Stimulated activated CD4-positive, alpha-beta T cell treated with anti-CD3 and anti-CD28 coated beads, Interleukin-2, amount 100 ng/mL, for 4 hours (primary cell): ENCODE results near the gene GPR142.

Experiments
- DNase-seq: peaks from one replicate; pipeline ENCODE4 v3.0.0-alpha.2; 2020; ENCODE audit warnings: low read depth

GPR142 gene, protein sequence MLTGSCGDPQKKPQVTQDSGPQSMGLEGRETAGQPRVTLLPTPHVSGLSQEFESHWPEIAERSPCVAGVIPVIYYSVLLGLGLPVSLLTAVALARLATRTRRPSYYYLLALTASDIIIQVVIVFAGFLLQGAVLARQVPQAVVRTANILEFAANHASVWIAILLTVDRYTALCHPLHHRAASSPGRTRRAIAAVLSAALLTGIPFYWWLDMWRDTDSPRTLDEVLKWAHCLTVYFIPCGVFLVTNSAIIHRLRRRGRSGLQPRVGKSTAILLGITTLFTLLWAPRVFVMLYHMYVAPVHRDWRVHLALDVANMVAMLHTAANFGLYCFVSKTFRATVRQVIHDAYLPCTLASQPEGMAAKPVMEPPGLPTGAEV

DNA sequence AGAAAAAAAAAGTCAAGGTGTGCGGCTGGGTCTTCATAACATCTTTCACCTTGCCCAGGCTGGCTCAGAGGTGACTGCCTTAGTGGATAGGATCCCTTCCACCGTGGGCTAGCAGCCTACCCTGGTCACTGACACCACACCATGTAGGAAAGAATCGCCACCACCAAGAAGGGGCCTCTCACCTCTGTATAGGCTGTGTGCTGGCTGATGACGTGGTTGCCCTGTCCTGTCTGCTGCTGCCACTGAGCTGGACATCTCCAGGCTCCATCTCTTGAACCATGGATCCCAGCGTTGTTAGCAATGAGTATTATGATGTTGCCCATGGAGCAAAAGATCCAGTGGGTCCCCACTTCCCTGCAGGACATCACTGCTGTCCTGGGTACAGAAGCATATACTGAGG lies at the start of gene GPR142:
Gene GPR142 (plus strand): TSS at position 301 of the 400 bp plus-strand sequence. CDS start 2,035 bp downstream, outside the sequence.
- DNase-seq = no peak

DNA sequence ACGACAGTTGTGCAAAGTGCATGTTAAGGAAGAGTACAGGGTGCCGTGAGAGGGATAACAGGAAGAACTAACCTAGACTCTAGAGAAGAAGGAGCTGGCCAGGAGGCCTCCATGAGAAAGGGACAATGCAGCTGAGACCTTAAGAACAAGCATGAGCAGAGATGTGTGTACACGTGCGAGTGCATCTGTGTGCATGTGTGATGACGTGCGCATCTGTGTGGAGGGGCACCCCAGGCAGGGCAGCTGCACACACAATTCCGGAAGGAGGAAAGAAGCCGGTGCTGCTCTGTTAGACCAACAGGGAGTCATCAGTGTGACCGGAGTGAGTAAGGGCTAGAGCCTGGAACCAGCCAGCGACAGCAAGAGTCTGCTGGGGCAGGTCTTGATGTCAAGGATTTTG lies 48.9 kb upstream of the GPR142 start:
- DNase-seq = no peak

DNA sequence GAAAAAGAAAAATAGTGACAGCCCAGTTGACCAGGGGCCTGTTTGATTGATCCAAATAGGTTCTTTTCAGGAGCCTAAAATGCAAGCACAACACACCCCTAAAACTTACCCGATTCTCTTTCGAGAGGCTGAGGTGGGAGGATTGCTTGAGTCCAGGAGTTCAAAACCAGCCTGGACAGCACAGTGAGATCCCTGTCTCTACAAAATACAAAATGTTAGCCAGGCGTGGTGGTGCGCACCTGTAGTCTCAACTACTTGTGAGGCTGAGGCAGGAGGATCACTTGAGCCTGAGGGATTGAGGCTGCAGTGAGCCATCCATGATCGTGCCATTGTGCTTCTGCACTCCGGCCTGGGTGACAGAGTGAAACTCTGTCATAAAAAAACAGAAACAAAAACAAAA lies 42.8 kb upstream of the GPR142 start:
- no peak for DNase-seq

DNA sequence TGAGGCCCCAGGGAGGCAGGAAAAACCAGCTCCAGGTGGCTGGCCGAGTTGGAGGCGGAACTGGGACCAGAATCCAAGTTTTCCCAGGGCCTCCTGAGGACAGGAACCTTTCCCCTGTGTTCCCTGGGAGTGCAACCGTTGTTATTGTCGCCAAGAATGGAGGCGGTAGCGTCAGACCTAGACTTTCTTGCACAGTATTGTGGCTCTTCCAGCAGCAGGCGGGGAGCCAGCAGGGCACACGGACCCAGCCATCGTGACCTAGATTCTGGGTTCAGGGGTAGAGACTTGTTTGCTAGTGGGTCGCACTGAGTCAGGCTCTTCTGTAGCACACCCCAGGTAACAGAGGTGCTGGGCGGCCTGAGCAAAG lies 41.9 kb upstream of the GPR142 start:
- DNase-seq = no peak

DNA sequence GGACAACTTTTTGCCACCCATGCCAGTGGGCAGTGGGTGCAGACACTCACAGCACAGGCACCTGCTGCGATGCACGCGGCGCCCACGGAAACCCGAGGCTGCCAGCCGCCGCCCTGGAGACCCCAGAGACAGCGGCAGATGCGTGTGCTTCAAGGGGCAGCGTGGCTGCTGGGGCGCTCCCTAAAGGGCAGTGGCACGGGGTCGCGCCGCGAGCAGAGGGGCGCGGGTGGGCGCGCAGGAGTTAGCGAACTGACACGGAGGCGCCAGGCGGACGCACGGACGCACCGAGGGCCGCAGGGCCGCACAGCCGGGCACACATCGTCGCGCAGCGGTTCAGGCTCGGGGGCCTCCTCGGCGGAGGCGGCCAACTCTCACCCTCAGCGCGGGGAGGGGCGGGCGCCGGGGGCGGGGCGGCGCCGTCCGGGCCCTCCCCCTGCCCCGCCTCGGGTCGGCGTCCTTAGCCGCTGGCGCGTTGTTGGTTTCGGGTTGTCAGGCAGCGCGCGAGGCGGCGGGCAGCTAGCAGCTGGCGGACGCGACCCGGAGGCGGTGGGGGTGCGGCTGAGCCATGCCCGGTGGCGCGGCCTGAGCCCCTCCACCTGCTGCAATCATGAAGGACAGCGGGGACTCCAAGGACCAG lies 41.4 kb upstream of the GPR142 start, which contains the start of gene KIF19:
Gene KIF19 (plus strand): TSS at position 484 of the 637 bp plus-strand sequence. CDS start 124 bp downstream, at position 608.
- peak; percentile 35 for DNase-seq

DNA sequence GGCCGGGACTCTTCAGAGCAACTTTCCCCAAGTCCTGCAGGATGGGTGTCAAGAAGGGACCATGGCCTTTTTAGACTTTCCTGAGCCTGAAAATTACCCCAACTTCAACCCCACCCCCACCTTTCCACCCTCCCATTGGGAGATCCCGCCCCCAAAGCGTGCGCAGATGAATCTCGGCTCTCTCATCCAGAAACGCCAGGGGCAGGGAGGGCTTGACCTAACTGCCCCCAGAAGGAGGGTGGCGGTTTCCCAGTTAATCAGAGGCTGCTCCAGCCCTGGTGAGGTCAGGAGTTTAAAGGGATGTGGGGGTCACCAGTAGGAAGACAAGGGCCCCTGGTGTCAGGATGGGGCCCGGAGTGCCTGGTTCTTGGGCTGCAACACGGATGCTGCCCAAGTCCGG lies 40.8 kb upstream of the GPR142 start:
- no peak for DNase-seq

DNA sequence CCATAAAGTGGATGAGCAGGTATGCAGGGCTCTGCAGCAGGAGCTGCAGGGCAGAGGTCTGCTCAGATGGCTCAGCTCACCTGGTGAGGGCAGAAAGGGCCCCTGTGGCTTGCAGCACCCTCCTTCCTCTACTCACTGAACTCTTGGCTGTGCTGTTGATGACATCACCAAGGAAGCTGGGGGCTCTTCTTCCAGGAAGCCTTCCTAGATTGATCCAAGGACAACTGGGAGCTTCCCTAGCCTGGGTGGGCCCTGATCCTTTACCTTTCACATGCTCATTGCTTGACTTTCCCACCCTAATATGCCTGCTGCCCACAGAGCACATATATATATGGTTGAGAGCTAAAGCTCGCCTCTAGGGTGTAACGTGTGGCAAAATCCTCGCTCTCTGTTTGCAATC lies 38.8 kb upstream of the GPR142 start:
- no peak for DNase-seq

DNA sequence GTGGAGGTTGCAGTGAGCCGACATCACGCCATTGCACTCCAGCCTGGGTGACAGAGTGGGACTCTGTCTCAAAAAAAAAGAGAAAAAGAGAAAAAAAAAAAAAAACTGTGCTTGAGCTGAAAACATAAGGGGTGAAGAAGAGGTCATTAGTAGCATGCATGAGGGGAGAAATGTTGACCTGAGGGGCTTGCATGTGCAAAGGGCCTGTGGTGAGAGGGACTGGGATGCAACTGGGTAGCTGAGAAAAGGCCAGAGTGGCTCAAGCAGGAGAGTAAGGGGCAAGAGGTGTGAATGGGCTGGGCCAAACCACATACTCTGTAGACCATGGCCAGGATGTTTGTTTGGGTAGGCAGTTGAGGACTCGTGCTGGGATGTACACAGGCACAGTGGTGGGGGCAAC lies 37.9 kb upstream of the GPR142 start:
- no peak for DNase-seq

DNA sequence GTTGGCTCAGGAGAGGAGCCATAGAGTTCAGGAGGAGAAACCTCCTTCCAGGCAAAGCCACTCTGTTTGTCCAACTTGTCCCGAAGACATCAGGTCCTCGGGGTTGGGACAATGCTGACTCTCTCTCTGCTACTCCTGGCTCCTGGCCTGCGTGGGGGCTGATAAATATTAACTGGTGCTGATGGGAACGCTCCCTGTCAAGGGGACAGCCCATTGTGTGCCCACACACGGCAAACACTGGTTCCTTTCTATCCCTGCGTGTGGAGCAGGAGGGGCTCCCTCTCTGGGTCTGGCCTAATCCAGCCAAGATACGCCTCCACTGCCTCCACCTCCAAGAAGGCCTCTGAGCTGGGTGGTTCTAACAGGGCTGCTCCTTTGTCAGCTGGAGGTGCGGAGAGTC lies 36.9 kb upstream of the GPR142 start:
- DNase-seq = no peak

DNA sequence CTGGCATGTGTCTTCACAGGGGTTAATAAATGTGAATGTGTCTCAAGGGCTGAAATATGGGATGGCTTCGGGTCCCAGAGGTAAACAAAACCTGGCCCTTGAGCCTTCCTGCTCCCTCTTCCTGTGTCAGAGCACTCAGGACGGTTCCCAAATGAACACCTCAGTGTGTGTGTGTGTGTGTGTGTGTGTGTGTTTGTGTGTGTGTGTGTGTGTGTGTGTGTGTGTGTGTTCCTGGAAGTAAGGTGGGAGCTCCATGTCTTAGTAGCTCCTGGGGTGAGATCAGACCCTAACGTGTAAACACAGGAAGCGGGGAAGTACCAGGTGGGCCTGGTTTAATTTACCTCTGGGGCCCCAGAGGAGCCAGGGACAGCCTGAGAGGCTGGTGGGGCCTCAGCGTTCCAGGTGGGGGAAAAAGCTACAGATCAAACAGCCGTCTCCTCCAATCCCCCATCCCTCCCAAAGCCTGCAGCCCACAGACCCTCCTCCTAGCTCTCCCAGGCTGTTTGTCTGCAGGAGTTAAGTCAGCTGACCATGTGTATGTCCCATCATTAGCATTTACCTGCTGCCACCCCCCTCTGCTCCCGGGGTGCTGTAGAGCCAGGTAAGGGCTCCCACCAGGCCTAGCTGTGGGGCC lies 35.2 kb upstream of the GPR142 start:
- DNase-seq = no peak

DNA sequence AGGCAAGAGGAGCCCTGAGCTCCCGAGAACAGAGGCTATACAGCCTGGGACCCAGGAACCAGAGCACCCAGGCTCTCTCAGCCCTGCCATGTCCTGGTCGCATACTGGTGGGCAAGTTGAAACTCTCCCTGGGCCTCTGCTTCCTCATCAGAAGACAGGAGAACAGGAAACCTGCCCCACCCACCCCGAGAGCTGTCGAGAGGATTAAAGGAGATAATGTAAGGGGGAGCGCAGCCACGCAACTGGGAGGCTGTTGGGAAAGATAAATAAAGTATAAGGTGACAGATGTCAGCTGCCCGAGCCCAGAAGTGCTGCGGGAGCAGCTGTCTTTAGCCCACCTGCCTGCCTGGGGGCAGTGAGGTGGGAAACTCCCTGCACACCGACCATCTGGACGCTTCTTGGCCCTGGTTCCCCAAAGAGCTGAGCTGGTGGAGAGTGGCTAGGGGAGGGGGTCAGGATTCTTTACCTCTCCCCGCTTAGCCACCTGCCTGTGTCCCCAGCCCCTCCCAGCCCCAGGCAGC lies 34.5 kb upstream of the GPR142 start:
- DNase-seq = no peak

DNA sequence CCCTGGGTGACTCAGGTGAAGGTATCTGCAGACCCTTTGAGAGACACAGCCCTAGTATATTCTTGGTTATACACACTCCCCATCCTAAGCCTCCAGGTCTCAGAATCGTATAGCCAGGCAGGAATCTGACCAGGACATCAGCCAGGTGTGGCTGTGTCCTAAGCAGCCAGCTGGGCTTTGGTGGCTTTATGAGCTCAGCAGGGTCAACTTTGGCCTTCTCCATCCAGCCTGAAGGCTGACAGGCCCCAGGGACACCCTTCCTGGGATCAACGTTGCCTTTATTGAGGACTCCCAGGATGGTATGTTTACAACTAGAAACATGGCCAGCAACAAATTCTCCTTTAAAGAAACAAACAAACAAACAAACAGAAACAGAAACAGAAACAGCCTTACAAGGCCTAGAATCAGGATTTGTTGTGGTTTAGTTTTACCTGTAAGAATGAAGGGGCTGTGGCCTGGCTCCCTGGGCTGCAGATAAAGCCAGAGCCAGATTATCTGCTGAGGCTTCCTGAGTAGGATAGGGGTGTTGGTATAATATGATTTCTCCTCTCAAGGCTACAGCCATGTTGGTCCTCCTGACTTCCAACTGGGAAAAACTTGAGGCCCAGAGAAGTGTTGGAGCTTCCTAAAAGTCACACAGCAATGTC lies 32.8 kb upstream of the GPR142 start:
- DNase-seq = no peak

DNA sequence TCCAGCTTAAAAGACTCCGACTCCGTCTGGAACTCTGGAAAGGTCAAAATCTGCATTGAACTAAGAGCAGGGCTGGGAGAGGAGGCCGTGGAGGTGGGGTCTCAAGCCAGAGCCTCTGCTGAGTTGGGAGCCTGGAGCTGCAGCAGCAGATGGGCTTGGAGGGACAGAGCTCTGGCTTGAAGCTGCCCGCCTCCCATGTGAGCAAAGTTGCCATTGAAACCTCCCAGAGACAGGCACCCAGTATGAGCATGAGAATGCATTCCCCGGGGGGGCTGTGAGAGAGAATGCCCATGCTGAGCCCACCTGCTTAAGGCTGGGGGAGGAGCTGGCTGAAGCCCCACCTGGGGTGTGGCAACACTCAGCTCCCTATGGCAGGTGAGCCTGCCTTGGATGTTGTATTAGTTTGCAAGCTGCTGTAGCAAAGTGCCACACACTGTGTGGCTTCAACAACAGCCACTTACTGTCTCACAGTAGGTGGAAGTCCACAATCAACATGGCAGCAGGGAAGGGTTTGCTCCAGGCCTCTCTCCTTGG lies 31.7 kb upstream of the GPR142 start:
- DNase-seq = no peak

DNA sequence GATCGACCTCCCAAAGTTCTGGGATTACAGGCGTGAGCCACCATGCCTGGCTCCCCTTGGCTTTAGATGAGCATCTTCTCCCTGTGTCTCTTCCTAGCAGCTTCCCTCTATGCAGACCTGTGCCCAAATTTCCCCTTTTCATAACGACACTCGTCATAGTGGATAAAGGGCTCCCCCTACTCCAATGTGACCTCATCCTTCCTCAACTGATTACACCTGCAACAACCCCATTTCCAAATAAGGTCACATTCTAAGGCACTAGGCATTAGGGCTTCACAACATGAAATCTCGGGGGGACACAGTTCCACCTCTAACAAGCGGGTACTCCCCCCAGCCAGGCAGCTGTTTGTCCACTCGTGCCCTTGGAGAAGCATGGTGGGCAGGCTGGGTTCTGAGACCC lies 31.0 kb upstream of the GPR142 start:
- no peak for DNase-seq

DNA sequence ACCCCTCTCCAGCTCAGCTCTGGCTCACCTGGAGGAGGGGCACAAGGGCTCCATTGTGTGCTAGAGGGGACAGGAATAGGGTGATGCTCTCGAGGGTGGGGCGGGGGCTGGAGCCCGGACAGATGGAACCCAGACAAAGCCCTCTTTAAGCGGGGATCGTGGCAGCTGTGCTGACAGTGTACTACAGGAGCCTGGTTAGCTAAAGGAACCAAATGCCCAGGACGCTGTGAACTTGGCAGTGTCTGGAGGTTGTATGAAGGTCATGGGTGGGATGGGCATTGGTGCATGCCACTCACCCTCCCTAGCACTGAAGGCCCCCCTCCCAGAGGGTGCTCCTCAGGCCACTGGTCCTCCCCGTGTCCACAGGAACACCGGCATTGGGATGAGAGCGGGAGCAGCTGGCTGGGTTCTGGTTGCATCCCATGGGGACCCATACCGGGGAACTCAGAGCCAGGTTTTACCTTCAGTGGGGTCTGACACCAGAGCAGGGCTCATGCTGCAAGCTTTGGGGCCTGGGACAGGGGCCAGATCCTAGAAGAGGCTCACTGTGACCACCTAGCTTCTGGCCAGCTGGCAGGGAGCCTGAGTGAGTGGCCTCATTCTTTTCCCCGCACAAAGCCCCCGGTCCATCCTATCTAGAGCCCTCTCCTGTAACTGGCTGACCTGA lies 29.3 kb upstream of the GPR142 start:
- DNase-seq = no peak

DNA sequence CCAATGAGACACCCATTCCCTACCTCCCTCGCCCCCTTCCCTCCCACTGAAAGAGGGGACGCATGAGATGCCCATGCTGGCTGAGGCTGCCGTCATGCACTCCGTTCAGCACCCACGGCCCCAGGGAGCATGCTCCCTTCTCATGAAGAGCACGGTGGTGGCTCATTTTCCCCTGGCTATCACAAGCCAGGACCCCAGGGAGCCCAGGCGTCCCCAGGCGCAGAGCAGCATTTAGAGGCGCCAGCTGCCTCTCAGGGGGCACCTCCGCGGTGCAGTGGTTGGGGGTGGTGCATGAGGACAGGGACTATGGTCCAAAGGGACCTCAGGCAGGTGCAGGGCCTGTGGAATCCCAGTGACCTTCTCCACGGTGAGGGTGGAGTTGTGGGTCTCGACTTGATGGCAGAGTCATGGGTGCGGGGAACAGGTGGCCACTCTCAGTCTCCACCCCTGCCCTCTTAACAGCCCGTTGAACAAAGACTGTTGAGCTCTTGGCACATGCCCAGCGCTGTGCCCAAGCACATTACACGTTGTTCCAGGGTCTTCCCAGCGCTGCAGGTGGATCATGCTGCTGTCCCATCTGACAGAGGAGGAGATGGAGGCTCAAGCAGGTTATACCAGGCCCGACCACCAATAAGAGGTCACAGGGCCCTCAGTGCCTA lies 27.6 kb upstream of the GPR142 start:
- no peak for DNase-seq

DNA sequence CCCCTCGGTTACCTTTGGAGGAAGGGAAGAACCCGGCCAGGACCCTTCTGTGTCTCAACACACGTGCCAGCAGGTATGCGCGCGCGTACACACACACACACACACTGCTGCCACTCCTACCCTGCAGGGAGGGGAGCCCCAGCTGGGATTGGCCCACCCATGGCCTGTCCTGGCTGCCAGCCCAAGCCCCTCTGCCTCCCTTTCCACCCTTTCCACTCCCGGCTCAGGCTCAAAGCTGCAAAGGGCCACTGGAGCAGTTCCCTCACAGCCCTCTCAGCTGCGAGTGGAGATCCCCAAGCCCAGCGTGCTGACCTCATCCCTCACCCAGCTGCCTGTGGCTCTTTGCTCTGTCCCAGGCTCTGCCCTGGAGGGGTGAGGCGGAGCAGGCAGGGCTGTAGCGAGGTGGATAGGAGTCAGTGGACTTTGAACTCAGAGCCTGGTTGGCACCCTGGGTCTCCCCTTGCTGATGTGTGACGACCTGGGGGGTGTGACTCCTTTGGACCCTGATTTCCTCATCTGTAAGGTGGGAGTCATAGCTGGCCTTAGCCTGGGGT lies 26.8 kb upstream of the GPR142 start:
- DNase-seq = no peak

DNA sequence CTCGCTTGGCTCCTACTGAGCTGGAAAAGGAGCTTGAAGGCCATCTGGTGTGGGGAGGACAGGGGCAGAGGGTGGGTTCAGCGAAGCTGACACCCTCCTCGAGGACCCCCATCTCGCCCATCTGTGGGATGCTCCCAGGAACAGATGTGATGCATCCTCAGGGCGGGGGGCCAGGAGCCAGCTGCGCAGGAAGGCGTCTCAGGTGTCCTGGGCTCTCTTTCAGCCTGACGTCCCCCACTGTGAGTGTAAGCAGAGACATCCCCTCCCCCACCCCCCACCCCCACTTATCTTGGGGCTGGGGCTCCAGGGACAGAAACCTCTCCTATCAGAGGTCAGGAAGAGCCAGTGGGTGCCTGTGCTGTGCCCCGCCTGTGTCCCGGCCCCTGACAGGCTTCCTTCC lies 25.1 kb upstream of the GPR142 start:
- no peak for DNase-seq

DNA sequence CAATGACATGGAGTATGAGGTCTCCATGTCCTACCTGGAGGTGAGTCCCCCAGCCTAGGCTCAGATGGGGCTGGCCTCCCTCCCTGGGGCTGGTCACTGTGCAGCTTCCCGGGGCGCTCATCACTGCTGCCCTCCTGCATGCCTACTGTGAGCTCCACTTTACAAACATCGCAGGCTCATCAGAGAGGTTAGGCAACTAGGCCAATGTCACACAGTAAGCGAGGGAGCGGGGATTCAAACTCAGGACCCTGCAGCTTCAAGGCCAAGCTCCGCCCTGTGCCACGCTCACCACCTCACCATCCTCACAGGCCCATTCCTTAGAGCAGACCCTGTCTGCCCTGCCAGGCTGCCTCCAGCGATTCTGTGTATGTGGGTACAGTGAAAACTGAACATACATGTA lies 24.2 kb upstream of the GPR142 start:
- no peak for DNase-seq

DNA sequence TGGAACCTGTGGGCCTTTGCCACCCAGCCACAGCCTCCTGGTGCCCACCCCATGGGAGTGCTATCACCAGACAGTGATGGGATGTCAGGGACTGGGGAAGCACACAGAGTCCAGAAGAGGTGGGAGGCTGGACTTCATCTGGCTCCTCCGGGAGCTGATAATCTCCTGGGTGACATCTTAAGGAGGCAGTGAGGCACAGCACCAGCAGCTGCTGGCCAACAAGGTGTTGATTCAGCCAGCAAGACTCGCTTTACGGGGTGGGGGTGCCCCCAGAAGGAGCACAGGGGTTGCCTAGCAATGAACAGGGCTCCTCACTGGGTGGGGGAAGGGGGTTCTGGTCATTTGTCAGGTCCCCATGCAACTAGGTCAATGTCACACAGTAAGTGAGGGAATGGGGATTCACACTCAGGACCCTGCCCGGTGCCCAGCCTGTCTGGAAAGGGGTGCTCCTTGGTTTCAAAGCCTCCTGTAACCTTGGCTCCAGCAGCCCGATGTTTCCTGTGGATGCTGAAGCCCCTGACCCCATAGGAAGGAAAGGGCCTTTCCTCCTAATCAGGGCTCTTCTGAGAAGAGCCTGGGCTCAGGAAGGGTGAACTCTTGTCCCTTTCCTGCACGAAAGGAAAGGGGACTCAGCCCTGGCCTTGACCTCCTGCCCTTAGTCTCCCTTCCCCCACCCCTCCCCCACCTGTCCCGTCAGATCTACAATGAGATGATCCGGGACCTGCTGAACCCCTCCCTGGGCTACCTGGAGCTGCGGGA lies 23.6 kb upstream of the GPR142 start:
- DNase-seq = no peak
